HG03439 (cell line): ENCODE results near the gene TPCN1.
A peak's percentile ranks its signal among the peaks of the same experiment; 100 is the strongest.

Source experiments
- ATAC-seq: cut with Tn5 transposase; IDR thresholded peaks from one replicate; pipeline ENCODE4 v1.9.1; 2021; ENCODE audit warnings: mild to moderate bottlenecking, moderate library complexity; ENCODE audit not compliant: unreplicated experiment

The TPCN1 gene

DNA sequence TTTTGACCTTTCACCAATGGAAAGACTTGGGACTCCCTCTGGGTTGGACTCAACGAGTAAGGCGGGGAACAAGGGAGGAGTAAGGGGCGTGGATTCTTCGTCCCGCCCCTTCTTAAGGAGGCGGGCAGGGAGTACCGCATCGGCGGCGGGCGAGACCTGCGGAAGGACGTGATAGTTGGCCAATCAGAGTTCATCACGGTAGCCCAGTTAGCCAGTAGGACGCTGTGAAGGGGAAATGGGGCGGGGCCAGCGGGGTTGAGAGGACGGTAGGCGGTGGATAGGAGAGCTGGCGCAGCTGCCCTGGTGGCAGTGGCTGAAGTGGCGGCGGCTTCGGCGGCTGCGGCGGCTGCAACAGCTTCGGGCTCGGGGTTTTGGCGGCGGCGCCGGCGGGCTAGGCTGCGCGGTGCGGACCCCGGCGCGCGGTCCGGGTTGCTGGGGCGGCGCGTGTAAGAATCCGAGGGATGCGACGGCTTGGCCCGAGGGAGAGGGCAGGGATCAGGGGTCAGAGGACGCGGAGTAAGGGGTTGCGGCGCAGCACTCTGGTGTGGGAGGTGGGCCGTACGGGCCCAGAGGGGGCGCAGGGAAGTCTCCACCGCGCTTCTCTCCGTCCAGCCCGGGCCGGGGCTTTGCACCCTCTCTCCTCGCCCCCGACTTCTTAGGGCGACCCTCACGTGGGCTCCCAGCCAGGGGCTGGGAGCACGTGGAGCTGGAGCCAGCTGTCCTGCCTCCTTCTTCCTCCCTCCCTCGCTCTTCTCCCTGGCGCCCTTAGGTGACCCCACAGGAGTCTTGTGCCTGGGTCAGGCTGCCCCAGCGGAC is at the start of gene TPCN1:
TSS of gene TPCN1 (plus strand) at position 284 of the 816 bp plus-strand sequence. CDS start 5,389 bp downstream, outside the sequence.
- ATAC-seq, result peak; percentile 88

DNA sequence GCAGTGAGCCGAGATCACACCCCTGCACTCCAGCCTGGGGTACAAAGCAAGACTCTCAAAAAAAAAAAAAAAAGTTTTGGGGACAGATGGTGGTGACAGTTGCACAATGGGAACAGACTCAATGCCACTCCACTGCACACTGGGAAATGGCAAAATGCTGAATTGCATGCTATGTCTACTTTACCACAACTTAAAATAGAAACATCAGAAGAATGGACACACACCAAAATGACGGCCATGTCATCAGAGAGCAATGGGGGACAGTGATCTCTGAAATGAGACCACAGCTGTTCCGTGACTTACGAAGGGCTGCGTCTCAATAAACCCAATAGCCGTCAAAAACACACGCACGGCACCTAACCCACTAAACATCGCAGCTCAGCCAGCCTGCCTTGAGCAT is 49.7 kb upstream of the TPCN1 start:
- no peak for ATAC-seq

DNA sequence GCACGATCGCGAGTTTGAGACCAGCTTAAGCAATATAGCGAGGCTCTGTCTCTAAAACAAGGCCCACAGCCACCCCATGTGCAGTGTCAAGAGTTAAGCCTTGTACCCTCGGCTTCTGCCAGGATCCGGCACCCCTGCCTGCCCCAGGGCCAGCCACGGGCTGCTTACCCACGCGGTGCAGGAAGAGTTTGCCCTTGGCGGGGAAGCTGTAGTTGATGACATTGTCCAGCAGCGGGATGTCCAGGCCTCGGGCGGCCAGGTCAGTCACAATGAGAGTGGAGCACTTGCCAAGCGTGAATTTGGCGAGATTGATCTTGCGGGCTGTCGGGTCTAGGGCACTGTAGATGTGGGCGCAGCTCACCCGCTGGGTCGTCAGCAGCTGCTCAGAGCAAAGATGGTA is 49.1 kb upstream of the TPCN1 start:
- ATAC-seq, result no peak

DNA sequence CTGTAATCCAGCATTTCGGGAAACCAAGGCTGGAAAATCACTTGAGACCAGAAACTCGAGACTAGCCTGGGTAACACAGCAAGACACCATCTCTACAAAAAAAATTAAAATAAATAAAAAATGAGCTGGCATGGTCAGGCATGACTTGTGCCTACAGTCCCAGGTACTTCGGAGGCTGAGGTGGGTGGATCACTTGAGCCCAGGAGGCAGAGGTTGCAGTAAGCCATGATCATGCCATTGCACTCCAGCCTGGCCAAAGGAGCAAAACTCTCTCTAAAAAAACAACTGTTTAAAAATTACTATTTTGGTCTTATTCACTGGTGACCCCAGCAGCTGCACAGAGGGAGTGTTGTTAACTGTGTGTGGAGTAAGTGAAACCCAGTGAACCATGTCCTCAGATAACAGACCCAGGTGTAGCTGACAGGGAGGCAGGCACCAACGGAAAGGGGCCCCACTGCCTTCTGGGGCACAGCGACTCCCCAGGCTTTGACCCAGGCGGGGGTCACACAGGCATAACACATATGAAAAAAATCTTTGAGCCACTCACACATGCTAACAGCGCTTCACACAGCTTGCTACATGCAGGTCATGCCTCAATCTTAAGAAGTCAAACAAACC is 48.1 kb upstream of the TPCN1 start:
- ATAC-seq, result peak; percentile 41

DNA sequence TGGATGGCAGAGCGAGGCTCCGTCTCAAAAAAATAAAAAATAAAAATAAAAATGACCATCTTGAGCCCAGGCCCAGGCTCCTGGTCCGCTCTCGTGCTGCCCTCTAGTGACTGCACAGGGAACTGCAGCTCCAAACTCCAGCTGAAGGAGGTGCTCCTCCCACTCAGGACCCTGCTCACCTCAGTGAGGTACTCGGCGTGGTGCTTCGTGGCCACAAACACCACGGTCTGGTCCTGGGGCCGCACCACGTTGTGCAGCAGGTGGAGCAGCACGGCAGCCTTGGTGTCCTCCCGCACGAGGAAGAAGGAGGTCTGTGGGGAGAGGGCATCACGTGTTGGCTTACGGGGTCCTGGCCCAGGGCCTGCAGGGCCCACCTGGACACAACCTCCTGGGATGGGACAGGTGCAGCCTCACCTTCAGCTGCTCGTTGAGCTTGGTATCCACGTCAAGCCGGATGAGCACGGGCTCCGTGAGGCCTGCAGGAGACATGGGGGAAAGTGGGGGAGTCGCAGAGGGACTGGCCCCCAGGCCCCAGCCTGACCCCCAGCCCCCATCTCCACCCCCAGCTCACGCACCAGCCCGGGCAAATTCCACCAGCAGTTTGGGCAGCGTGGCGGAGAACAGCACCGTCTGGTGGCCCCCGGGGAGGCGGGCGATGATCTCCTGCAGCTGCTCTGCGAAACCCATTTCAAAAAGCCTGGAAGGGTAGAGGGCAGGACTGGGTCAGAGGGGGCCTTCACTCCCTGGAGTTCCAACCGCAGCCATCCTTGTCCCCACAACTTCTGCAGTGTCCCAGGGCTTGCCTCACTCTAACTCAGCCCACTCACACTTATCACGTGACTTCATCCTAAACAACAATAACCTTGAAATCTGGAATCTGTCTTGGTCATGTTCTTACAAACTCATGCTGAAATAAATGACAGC is 46.5 kb upstream of the TPCN1 start:
- ATAC-seq, result peak; percentile 55

DNA sequence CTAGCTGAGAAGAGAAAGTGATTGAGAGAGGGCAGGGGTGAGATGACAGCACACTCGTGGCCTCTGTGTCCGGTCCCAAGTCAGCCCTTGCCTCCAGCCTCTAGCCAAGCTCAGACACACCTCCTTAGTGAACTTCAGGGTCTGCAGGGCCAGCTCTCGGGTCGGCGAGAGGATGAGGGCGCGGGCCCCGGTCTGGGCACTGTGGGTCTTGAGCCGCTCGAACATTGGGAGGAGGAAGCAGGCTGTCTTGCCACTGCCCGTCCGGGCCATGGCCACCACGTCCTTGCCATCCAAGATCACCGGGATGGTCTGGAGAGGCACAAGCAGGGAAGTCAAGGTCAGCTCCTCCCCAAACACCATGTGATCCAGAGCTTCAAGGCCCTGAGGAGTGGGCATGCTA is 42.2 kb upstream of the TPCN1 start:
- no peak for ATAC-seq

DNA sequence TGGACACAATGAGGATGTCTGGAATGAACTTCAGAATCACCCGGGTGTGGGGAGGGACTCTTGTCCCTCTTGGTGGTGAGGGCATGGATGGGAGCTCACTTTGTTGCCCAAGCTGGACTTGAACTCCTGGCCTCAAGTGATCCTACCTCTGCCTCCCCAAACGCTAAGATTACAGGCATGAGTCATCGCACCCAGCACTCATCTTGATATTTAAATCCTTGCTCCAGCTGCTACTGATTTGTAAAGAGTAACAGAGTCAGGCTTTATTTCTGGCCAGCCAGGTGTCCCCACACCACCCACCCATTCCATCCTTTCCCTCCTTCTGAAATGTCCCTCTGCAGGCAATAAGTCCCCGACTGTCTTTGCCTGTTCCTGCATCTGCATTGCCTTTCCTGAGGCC is 40.9 kb upstream of the TPCN1 start:
- no peak for ATAC-seq

DNA sequence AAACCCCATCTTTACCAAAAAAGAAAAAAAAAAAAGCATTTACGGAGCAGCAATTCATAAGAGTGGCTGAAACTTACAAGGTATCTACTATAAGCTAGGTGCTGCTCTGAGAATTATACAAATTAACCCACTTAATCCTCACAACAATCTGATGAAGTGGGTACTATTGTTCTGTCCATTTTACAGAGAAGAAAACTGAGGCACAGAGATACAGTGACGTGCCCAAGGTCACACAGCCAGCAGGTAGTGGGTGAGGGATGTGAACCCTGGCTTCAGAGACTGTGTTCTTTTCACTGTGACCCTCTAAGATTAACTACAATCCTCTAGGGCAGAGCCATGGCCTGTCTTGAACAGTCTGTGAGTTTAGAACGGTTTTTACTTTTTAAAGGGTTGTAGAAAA is 39.3 kb upstream of the TPCN1 start:
- ATAC-seq, result no peak

DNA sequence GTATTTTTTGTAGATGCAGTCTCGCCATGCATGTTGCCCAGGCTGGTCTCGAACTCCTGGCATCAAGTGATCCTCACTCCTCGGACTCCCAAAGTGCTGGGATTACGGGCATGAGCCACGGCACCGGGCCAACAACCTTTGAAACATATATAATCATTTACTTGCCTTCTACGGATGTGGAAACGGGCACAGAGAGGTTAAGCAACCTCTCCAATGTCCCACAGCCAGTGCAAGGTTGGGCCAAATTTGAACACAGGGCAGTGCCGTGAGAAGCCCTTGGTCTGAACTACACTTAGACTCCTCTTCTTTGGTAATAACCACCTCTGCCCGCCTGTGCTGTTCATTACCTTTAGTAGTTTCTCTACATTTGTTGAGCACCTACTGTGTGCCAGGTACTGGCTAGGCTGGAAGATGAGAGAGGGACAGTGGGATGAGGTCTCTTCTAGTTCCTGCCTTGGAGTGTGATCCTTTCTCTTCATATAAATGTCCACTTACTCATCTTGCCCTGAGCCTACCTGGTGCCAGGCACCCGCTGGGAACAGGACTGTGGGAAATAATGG is 38.2 kb upstream of the TPCN1 start:
- ATAC-seq, result no peak

DNA sequence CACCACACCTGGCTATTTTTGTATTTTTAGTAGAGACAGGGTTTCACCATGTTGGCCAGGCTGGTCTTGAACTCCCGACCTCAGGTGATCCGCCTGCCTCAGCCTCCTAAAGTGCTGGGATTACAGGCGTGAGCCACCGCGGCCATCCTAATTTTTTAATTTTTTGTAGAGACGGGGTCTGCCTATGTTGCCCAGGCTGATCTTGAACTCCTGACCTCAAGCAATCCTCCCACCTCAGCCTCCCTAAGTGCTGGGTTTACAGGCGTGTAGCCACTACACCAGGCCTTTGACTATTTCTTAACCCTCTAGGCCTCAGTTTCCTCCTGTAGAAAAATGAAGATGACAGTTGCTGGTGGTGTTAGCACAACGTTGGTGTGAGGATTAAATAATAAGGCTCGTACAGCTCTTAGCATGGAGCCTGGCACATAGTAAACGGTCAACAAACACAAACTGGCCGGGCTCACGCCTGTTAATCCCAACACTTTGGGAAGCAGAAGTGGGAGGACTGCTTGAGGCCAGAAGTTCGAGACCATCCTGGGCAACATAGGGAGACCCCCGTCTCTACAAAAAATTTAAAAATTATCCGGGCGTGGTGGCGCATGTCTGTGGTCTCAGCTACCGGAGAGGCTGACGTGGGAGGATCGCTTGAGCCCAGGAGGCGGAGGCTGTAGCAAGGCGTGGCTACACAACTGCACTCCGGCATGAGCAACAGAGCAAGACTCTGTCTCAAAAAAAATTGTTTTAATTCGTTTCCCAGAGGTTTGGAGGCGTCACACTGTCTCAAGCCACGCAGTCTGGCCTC is 37.0 kb upstream of the TPCN1 start:
- peak; percentile 43 for ATAC-seq

DNA sequence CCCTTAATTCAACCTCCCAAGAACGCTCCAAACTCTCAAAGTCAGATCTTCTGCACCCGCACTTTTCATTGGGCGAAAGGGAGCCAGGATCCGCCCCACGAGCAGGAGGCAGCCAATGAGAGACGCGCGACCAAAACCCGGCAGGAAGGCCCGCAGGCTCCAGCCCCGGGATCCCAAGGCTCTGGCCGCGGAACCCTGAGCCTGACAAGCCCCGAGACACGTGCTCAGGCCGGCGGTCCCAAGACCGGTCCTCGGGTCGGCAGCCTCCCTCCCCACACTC is 36.4 kb upstream of the TPCN1 start:
- peak; percentile 78 for ATAC-seq

DNA sequence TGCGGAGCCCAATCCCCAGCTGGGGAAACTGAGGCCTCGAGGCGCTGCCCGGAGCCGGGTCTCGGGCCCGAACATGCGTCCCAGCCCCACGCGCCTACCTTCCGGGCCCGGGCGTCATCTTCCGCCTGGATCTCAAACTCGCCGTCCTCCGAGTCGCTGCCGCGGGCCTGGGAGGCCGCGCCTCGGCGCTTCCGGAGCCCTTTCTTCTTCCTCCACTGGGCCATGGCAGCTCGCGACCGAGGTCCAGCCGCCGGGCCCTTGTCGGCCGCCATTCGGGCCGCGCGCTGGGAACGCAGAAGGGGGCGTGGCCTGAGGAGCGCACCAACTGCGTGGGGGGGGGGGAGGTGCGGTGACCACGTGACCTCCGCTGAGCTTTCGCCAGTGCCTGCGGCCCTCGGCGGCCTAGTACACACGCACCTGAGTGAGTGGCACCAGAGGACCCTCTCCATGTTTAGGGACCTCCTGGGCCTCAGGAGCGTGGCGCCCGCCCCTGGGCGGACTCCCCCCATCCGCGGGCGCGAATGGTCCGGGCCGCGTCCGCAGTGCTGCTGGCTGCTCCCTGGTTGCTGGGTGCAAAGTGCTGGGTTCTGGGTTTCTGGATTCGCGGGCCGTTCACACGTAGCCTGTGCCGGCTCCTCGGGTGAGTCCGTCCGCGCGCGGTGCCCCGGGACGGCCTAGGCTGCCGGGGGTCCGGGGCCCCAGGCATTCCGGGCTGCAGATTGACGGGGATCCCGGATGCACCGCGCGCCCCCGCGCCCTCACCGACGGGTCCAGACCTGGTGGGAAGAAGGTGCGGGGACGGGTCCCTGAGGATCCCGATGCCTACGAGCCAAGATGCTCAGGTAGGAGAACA is 35.9 kb upstream of the TPCN1 start, which contains the start of the genes DDX54 and RITA1:
TSS of gene DDX54 (minus strand) at position 299 of the 853 bp plus-strand sequence. CDS start at position 272, 27 bp downstream.
TSS of gene RITA1 (plus strand) at position 542 of the 853 bp plus-strand sequence. CDS start 1,026 bp downstream, outside the sequence.
- peak; percentile 58 for ATAC-seq

DNA sequence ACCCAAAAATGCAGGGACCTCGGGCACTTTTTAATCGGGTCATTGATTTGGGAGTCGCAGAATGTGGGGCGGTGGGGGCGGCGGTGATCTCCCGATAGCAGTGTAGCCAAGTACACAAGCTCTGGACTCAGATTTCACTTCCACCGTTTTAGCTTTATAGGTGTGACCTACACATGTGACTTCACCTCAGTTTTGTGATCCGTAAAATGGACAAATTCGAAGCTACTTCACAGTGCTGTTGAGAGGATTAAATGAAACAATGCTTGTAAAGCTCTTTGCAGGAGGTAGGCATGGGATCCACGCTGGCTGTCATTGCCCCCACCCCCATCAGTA is 35.3 kb upstream of the TPCN1 start:
- ATAC-seq, result no peak

DNA sequence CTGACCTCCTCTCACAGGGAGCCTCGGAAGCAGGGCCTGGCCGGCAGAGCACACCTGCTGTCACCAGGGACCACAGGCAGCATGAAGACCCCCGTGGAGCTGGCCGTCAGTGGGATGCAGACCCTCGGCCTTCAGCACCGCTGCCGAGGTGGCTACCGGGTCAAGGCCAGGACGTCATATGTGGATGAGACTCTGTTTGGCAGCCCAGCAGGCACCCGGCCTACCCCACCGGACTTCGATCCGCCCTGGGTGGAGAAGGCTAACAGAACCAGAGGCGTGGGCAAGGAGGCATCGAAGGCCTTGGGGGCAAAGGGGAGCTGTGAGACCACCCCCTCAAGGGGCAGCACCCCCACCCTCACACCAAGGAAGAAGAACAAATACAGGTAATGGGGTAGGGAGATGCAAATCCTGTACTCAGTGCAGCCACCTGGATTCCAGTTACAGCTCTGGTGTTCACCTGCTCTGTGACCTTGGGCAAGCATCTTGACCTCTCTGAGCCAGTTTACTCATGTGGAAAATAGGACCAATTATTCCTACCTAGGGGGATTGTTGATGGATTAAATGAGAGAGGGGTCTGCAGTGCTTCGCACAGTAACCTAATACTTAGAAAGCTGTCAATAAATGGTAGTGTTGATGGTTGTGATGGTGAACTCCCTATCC is 34.5 kb upstream of the TPCN1 start:
- ATAC-seq, result no peak

DNA sequence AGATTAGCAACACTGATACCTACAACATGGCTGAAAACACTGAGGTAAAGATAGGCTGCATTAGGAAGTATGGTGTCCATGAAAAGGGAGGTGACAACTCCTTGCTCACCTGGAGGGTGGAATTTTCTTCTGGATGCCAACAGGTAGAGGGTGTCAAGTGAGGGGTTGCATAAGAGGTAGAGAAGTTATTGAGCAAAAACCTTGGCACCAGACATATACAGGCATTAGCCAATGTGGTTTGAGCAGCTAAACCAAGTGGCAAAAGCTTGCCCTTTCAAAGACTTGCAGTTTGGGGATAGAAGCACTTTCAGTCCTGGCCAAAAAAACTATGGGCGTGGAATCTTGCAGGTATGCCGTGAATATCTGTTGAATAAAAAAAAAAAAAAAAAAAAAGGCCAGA is 31.9 kb upstream of the TPCN1 start:
- ATAC-seq, result no peak

DNA sequence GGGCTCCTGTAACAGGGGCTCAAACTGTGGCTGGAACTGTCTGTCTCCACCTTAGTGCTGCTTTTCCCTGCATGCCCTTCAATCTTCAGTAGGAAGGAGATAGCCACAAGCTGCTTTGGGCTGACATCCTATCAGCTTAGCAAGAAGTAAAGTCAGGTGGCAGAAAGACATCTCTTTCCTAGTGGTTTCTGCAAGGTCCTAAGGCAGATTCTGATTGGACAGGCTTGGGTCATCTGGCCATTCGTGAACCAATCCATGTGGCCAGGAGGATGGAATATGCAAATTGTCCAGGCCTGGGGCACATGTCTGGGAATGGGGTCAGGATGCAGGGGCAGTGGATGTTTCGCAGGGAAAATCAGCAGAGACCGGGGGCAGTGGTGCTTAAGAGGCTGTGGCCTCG is 30.5 kb upstream of the TPCN1 start:
- ATAC-seq, result no peak

DNA sequence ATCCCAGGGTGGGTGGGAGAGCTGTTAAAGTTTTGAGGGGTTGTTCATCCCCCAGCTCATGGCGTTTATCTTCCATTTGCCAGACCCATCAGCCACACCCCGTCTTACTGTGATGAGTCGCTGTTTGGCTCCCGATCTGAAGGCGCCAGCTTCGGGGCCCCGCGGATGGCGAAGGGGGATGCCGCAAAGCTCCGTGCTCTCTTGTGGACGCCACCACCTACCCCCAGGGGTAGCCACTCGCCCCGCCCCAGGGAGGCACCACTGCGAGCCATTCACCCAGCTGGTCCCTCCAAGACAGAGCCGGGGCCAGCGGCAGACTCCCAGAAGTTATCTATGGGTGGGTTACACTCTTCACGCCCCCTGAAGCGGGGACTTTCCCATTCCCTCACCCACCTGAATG is 30.0 kb upstream of the TPCN1 start:
- no peak for ATAC-seq

DNA sequence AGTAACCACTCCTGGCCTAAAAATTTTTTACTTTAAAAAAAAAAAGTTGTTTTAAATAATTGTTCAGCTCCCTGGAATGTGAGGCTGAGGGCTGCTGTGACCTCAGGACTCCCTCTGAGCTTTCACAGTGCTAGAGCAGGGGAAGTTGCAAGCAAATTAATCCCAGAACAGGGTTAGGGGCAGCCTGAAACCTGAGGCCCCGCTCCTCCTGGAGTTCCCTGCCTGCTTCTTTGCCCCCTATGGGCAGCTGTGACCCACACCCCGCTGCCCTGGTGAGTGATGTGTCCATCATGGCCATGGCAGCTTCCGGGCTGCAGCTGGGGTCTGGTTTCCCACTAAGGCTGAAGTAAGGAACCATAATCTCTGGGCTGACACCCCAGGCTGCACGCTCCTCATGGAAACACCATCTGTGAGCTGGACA is 26.3 kb upstream of the TPCN1 start:
- no peak for ATAC-seq

DNA sequence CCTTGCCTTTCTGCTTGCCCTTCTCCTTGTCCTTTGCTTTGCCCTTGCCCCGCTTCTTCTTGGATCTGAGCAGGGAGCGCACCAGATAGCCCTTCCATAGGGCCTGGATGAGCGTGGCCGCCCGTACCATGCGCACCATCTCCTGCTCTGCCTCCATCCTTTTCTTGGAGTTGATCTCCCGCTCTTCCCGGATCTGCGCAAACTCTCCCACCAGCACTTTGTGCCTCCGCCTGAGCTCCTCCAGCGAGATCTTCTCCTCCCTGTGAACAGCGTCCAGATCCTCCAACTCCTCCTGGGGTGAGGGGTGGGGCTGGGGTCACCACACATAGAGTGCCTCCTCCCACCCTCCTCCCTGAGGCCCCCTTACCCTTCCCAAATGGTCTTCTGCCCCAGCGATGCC is 25.7 kb upstream of the TPCN1 start:
- ATAC-seq, result no peak
